Duodenal mucosa (tissue), 2 donors: Measurements from ENCODE around the gene FANCI.
"Not testable (repeated sequence)": the region's sequence is repeated elsewhere in the genome, so short reads cannot be mapped to it uniquely, and the experiment has no call there.

Source experiments
- H3K27ac ChIP-seq: one replicate; pipeline ENCODE4 v1.7.0; 2013; ENCODE audit warnings: low read depth, low read length
- H3K27me3 ChIP-seq, 2 donors: one replicate each; pipeline ENCODE4 v1.7.0; 2013; ENCODE audit warnings: low read length in 2 of 2, control low read depth in 1 of 2; ENCODE audit not compliant: insufficient read depth in 2 of 2, control insufficient read depth in 1 of 2
- H3K36me3 ChIP-seq, 2 donors: one replicate each; pipeline ENCODE4 v1.7.0; 2013; ENCODE audit warnings: low read length in 2 of 2, control low read depth in 1 of 2; ENCODE audit not compliant: insufficient read depth in 2 of 2, control insufficient read depth in 1 of 2
- H3K4me1 ChIP-seq, 2 donors: one replicate each; pipeline ENCODE4 v1.7.0; 2013; ENCODE audit warnings: low read length in 2 of 2, control low read depth in 1 of 2; ENCODE audit not compliant: insufficient read depth in 2 of 2, control insufficient read depth in 1 of 2
- H3K4me3 ChIP-seq, 2 donors: one replicate each; pipeline ENCODE4 v1.7.0; 2013; ENCODE audit warnings: low read length in 2 of 2, low read depth in 1 of 2
- H3K9ac ChIP-seq, 2 donors: one replicate each; pipeline ENCODE4 v1.7.0; 2013; ENCODE audit warnings: low read length in 2 of 2, low read depth in 1 of 2
- H3K9me3 ChIP-seq, 2 donors: one replicate each; pipeline ENCODE4 v1.7.0; 2013; ENCODE audit warnings: low read length in 2 of 2, control low read depth in 1 of 2; ENCODE audit not compliant: control insufficient read depth in 1 of 2

Gene FANCI

GRCh38 chr15:89218531-89218930 is 25.2 kb upstream of the FANCI start:
- Histone ChIP-seq H3K27ac (no peak overlapping the region), H3K36me3 (no peaks in the 10 kb centered on the region), H3K4me3 (no peak overlapping the region), H3K9me3 (no peaks in the 10 kb centered on the region), H3K27me3 (no peaks in the 10 kb centered on the region), H3K9ac (no peak overlapping the region), H3K4me1 (no peaks in the 10 kb centered on the region)

DNA sequence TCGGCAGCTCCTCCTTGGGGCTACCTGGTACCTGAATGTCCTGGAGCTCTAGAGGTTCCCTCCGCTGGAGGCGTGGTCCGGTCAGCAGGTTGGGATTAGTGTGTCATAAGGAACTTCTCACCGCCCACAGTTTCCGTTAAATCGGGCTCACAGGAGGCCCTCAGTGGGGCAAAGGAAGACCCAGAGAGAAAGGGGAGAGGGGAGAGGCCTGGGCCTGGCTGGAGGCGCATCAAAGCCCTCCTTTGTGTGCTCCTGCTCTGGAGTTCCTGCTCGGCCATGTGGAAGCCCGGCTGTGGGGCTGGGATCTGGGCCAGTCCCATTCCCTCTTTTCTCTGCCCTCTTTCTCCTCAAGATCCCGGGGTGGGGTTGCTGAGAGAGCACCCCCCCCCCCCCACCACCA is 22.2 kb upstream of the FANCI start, which contains the start of gene RLBP1:
TSS of gene RLBP1 (minus strand) at position 37 of the 400 bp plus-strand sequence. CDS start 2,604 bp downstream, outside the sequence.
- Histone ChIP-seq H3K4me1 (no peaks in the 10 kb centered on the region), H3K36me3 (no peaks in the 10 kb centered on the region), H3K27me3 (no peaks in the 10 kb centered on the region), H3K9ac (no peak within 1 kb of the TSS), H3K4me3 (no peak within 1 kb of the TSS), H3K27ac (no peak within 1 kb of the TSS), H3K9me3 (no peaks in the 10 kb centered on the region)

GRCh38 chr15:89225588-89225987 is 18.2 kb upstream of the FANCI start:
- Histone ChIP-seq H3K9ac (no peak overlapping the region), H3K27me3 (no peaks in the 10 kb centered on the region), H3K36me3 (no peaks in the 10 kb centered on the region), H3K27ac (no peak overlapping the region), H3K4me3 (no peak overlapping the region), H3K9me3 (no peaks in the 10 kb centered on the region), H3K4me1 (no peaks in the 10 kb centered on the region)

- no peak overlapping the region for H3K27ac ChIP-seq
- no peak overlapping the region for H3K9ac ChIP-seq
- no peaks in the 10 kb centered on the region for H3K9me3 ChIP-seq
- H3K4me1 ChIP-seq: no peaks in the 10 kb centered on the region
- no peaks in the 10 kb centered on the region for H3K27me3 ChIP-seq
- H3K4me3 ChIP-seq: no peak overlapping the region
- no peaks in the 10 kb centered on the region for H3K36me3 ChIP-seq
These were observed 17.2 kb upstream of the FANCI start for GRCh38 chr15:89226359-89227221.

DNA sequence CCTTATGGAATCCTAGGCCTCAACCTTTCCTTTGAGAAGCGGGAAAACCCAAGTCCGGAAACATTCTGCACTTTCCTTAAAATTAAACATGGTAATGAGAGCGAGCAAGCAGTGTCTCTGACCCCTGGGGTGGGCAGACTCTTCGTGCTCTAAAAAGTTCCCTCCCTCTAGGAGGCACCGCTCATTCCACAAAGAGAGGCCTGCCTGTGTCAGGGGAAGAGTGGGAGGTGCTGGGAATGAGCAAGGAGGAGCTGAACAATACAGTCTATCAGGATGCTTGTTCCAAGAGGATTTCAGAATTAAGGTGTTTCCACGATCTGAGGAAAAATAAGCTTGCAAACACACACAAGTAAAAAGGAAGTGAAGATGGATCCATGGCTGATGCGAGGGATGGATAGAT is 16.4 kb upstream of the FANCI start:
- Histone ChIP-seq H3K4me3 (no peak overlapping the region), H3K4me1 (no peaks in the 10 kb centered on the region), H3K27me3 (no peaks in the 10 kb centered on the region), H3K27ac (no peak overlapping the region), H3K36me3 (no peaks in the 10 kb centered on the region), H3K9ac (no peak overlapping the region), H3K9me3 (no peaks in the 10 kb centered on the region)

- H3K27me3 ChIP-seq: no peaks in the 10 kb centered on the region
- no peaks in the 10 kb centered on the region for H3K4me1 ChIP-seq
- no peak overlapping the region for H3K9ac ChIP-seq
- no peak overlapping the region for H3K4me3 ChIP-seq
- H3K36me3 ChIP-seq: no peaks in the 10 kb centered on the region
- no peaks in the 10 kb centered on the region for H3K9me3 ChIP-seq
- no peak overlapping the region for H3K27ac ChIP-seq
These were observed 13.5 kb upstream of the FANCI start for GRCh38 chr15:89230277-89230676.

DNA sequence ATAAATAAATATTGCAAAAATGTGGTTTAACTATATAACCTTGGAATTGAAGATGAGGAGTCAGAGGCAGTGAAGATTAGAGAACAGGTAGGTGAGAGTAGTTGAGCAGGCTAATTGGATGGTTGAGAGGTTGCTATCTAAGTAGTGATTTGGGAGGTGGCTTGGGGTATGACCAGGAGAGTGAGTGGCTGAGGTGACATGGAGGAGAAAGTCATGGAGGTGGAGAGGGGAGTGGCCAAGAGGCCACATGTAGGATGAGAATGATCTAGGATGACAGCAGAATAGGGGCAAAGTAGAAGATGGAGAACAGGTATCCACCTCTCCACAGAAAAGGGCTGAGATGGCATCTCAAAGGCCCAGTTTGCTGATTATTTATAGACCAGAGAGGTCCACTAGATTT is 11.9 kb upstream of the FANCI start:
- H3K9me3 ChIP-seq: no peaks in the 10 kb centered on the region
- H3K4me3 ChIP-seq: no peak overlapping the region
- no peaks in the 10 kb centered on the region for H3K4me1 ChIP-seq
- H3K36me3 ChIP-seq: no peaks in the 10 kb centered on the region
- H3K27me3 ChIP-seq: no peaks in the 10 kb centered on the region
- H3K27ac ChIP-seq: no peak overlapping the region
- H3K9ac ChIP-seq: no peak overlapping the region

DNA sequence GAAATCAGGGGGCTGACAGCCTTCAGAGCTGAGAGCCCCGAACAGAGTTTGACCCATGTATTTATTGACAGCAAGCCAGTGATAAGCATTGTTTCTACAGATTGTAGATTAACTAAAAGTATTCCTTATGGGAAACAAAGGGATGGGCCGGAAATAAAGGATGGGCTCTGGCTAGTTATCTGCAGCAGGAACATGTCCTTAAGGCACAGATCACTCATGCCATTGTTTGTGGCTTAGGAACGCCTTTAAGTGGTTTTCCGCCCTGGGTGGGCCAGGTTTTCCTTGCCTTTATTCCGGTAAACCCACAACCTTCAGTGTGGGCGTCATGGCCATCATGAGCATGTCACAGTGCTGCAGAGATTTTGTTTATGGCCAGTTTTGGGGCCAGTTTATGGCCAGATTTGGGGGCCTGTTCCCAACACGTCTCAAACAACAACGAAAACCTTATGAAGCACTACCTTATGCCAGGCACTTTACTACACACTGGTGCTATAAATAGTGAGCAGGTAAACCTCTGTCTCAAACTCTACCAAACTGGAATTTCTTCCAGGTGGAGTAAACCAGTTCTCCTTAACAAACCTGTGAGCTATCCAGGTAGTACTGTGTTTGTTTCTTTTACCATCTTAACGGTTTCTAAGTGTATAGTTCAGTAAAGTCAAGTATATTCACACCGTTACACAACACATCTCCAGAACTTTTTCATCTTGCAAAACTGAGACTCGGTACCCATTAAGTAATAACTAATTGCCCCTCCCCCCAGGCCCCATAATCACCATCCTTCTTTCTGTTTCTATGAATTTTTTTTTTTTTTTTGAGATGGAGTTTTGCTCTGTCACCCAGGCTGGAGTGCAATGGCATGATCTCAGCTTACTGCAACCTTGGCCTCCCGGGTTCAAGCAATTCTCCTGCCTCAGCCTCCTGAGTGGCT is 3.6 kb upstream of the FANCI start:
- not testable (repeated sequence) for H3K4me3 ChIP-seq
- peaks cover 6 to 15% of the 10 kb centered on the region in 2 donors for H3K4me1 ChIP-seq

GRCh38 chr15:89243046-89243690 is 611 bp upstream of the FANCI start:
- H3K36me3 ChIP-seq: no peaks in the 10 kb centered on the region
- H3K27ac ChIP-seq: no peak overlapping the region
- peaks cover 6 to 15% of the 10 kb centered on the region in 2 donors for H3K4me1 ChIP-seq
- H3K9me3 ChIP-seq: no peaks in the 10 kb centered on the region
- H3K4me3 ChIP-seq: peak overlapping the region; percentile 98 to 99
- H3K27me3 ChIP-seq: no peaks in the 10 kb centered on the region
- peak overlapping the region; percentile 92 to 95 for H3K9ac ChIP-seq

More for the DNA sequence above, 3.6 kb upstream of the FANCI start:
- H3K27me3 ChIP-seq, H3K9me3 ChIP-seq, H3K36me3 ChIP-seq, H3K27ac ChIP-seq, H3K9ac ChIP-seq: not testable (repeated sequence)

DNA sequence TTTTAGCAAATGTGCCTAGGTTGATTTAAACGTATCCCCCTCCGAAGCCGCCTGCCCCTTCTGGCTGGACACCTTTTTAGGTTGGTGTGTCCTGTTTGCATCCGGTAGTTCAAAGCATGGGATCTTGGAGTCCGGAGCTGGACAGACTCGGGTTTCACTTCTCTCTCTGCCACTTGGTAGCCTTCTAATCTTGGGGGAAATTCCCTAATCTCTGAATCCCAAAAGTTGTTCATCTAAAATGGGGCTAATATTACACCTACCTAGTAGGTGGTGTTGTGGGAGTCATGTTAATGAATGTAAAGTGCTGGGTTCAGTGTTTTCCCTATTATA is 760 bp downstream of the FANCI start:
- Histone ChIP-seq H3K9ac (peak overlapping the region; percentile 92 to 95), H3K4me1 (peaks cover 6 to 15% of the 10 kb centered on the region in 2 donors), H3K27me3 (no peaks in the 10 kb centered on the region), H3K9me3 (no peaks in the 10 kb centered on the region), H3K4me3 (peak overlapping the region; percentile 98 to 99), H3K27ac (no peak overlapping the region), H3K36me3 (no peaks in the 10 kb centered on the region)
